ENCODE data around the gene AK1.

DNA sequence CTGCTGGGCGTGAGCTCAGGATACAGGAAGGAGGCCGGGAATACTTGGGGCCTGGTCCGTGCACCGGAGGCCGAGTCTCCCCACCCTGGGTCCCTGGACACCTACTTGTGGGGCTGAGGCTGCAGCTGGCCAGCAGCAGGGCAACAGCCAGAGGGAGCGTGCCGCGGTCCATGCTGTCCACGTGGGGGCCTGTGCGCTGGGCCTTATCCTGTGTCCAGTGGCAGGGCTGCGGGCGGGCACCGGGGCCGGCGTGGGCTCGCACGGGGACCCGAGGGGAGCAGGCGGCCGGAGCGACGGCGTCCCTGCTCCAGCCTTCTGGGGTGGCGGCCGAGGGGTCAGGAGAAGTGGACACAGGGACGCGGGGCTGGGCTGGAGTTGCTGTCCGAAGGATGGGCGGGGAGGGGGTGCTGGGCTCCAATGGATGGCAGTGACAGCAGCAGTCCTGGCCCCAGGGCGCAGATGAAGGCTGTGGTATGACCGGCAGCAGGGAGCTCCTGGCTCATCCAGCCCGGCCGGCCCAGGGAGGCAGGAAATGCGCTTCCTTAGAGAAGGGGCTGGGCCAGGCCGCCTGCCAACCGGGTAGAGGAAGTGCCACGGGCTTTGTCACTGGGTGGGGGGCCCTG, 23.2 kb downstream of the AK1 start, which contains the start of gene ENG:
- TF ChIP-seq, protein P1, sequence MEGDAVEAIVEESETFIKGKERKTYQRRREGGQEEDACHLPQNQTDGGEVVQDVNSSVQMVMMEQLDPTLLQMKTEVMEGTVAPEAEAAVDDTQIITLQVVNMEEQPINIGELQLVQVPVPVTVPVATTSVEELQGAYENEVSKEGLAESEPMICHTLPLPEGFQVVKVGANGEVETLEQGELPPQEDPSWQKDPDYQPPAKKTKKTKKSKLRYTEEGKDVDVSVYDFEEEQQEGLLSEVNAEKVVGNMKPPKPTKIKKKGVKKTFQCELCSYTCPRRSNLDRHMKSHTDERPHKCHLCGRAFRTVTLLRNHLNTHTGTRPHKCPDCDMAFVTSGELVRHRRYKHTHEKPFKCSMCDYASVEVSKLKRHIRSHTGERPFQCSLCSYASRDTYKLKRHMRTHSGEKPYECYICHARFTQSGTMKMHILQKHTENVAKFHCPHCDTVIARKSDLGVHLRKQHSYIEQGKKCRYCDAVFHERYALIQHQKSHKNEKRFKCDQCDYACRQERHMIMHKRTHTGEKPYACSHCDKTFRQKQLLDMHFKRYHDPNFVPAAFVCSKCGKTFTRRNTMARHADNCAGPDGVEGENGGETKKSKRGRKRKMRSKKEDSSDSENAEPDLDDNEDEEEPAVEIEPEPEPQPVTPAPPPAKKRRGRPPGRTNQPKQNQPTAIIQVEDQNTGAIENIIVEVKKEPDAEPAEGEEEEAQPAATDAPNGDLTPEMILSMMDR (conservative IDR thresholded peaks at IDR 0.05; ENCODE audit: low read length): no peak
- no peak for TF ChIP-seq EZH2phosphoT487 (IDR thresholded peaks at IDR 0.05; ENCODE audit: borderline replicate concordance, low read depth, low read length)

Measured in OCI-LY7 (cell line).